Measurements from ENCODE around the gene INPP5D.
"Not testable (repeated sequence)": the region's sequence is repeated elsewhere in the genome, so short reads cannot be mapped to it uniquely, and the experiment has no call there.

Gene INPP5D

DNA sequence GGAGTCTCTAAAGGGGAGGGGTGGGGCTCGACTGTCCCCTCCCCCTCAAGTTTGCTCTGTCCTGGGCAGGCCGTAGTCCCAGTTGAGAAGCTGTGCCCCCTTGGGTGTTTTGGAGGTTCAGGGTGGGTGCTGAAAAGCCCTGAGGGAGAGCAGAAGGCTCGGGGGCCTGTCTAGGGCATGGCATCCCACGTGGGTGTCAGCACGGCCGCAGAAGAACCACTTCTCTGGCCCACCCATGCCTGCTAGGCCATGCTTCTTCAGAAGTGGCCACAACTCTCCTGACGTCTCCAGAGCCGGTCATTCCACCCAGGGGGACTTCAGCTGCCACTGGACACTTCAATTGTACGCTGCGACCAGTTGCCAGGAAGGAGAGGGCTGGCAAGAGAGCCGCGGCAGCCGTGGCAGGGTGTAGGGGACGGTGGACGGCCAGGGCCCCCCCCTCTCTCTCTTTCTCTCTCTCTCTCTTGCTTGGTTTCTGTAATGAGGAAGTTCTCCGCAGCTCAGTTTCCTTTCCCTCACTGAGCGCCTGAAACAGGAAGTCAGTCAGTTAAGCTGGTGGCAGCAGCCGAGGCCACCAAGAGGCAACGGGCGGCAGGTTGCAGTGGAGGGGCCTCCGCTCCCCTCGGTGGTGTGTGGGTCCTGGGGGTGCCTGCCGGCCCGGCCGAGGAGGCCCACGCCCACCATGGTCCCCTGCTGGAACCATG lies at the start of gene INPP5D:
Gene INPP5D, plus strand, starts transcription at position 546 of the 704 bp plus-strand sequence. Its CDS starts 137 bp downstream, at position 683.
- no peak for DNase-seq

GRCh38 chr2:233010569-233011267 lies 49.4 kb upstream of the INPP5D start:
- DNase-seq: no peak

DNA sequence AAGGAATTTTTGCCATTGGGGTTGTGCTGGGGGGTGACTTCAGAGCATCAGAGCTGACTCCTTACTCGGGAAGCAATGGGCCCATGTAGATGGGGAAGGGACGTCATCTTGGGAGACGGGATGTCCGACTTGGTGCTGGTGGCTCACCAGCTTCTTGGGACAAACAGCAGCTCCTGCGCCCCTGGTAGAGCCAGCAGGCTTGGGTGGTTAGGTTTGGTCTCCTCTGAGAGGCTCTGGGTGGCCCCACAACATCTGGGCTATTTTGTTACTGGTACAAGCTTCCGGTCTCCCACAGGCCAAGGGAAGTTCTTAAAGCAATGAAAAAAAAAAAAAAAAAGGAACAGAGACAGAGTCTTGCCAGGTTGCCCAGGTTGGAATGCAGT lies 48.9 kb upstream of the INPP5D start:
- no peak for DNase-seq

- no peak for DNase-seq
Measured at GRCh38 chr2:233011702-233012131, 48.4 kb upstream of the INPP5D start.

DNA sequence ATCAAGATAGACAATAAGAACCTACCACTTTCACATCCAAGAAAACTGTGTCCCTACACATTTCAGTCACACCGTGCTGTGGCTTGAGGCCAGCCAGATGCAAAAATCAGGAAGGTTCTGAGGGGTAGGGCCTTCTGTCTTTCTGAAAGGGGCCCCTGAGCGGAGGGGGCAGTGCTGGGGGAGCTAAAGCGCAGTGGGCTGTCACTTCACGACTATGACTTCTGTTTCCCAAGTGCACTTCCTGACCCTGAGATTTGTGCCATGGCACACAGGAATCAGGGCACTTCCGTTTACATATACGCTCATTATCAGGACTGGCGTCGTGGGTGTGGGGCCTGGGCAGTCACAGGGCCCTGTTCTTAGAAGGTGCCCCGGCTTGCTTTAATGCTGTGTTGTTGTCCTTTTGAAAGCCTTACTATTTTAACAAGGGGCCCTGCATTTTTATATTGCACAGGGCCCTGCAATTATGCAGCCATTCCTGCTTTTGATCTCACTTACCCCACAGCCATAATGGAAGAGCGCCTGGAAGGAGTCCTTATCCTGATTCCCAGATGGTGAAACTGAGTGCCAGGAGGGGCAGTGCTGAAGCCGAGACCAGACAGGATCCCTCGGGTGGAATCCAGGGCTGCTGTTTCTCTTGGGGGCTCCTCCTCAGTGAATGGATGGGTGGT lies 47.7 kb upstream of the INPP5D start:
- no peak for DNase-seq

DNA sequence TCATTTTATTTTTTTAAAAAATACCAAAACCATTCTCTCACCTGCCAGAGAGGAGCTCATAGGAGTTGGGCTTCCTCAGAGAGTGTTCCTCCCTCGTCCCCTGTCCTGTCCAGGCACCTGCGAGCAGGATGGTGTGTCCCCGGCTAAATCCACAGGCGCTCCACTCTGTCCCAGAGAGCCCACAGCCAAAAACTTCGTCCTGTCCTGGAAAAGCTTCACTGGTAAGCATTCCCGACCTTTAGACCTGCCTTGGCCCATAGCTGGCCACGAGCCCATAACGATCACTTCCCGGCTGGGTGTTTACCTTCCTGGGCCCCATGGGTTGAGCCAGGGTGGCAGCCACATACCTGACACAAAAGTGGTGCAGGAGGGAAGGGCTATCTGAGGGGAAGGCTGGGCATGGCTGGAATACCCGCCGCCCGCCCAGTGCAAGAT lies 47.1 kb upstream of the INPP5D start, which contains the start of gene NGEF:
Gene NGEF, minus strand, starts transcription at position 230 of the 435 bp plus-strand sequence. CDS start 38,366 bp downstream, outside the sequence.
- DNase-seq: no peak

- DNase-seq: no peak
Measured at GRCh38 chr2:233013650-233014049, 46.5 kb upstream of the INPP5D start.

- no peak for DNase-seq
Measured at GRCh38 chr2:233015019-233015645, 45.0 kb upstream of the INPP5D start.

- no peak for DNase-seq
Measured at GRCh38 chr2:233017947-233018346, 42.2 kb upstream of the INPP5D start.

- DNase-seq: not testable (repeated sequence)
Measured at GRCh38 chr2:233019610-233020009, 40.5 kb upstream of the INPP5D start.

DNA sequence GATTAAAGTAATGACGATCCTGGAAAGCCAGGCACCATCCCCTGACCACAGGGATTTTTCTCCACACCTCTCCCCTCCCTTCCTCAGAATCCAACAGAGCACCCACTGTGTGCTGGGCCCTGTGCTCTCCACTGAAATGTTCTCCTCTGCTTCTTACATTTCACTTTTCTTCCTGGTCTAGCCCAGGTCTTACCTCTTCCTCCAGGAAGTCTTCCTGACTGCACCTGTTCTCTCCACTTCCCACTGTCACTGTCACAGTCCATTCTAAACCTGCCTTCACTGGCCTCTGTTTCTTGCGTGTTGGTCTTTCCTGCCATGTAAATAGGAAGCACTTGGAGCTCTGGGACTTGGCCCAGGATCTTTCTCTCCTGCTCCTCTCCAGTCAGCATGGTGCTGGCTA lies 39.7 kb upstream of the INPP5D start:
- DNase-seq: no peak

GRCh38 chr2:233021771-233022170 lies 38.4 kb upstream of the INPP5D start:
- no peak for DNase-seq

GRCh38 chr2:233022561-233022960 lies 37.6 kb upstream of the INPP5D start:
- DNase-seq: no peak

DNA sequence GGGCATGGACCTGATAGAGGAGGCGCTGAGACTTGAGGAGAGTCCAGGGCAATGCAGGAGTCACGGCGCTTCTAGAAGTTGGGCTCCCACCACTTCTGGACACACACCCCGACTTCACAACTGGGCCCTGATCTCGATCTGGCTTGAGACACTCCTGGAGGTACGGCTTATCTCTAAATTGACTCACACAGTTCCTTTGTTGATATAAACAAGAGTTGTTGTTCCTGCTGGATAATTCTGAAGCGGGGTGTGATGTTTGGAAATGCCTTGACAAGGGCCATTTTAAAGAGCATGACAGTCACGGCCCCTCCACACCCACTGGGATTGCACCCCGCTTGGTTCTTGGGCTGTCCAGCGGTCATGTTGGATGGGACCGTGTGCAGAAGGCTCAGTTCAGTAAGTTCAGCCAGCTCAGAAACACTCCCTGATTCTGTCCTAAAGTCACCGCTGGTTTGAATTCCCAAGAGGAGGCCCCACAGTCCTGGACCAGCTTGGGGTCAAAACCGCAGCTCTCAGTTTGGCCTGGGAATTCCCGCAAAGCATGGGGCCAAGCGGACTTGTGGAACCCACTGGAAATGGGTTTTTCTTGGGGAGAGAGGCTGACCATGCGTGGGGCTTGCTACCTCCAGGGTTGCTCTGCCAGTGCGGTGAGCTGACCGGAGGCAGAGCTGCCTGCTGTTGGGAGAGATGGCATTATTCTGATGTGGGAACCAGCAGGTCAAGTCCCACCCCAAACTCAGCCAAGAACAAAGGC lies 37.0 kb upstream of the INPP5D start:
- no peak for DNase-seq

GRCh38 chr2:233023761-233024410 lies 36.3 kb upstream of the INPP5D start:
- no peak for DNase-seq

GRCh38 chr2:233025706-233026105 lies 34.4 kb upstream of the INPP5D start:
- DNase-seq: no peak

- no peak for DNase-seq
Measured at GRCh38 chr2:233026198-233026813, 33.8 kb upstream of the INPP5D start.

- DNase-seq: no peak
Measured at GRCh38 chr2:233029321-233029720, 30.8 kb upstream of the INPP5D start.

GRCh38 chr2:233031556-233032500 lies 28.3 kb upstream of the INPP5D start:
- no peak for DNase-seq

All from NCI-H1436 treated with DMSO at 0.1 percent for 48 hours (cell line).